Psoas muscle (tissue), 8 donors: Measurements from ENCODE around the gene CDC42BPB. TPM values are rescaled to one million over a fixed set of nuclear protein-coding genes. Genes with fewer than 3 reads are reported as not detected.
A peak's percentile ranks its signal among the peaks of the same experiment; 100 is the strongest.

Source experiments
- ATAC-seq, 4 donors: fragments of 200-7000 bp; cut with Tn5 transposase; one replicate each; pipeline ENCODE4 v1.9.1; 2020; ENCODE audit warnings: moderate library complexity in 3 of 4, mild to moderate bottlenecking in 2 of 4
- DNase-seq, 2 donors: peaks; one replicate each; pipeline ENCODE4 v3.0.0-alpha.2; 2020
- H3K27ac ChIP-seq: fragments of 200-600 bp; one replicate; pipeline ENCODE4 v1.8.0; 2022
- H3K27me3 ChIP-seq, 3 donors: fragments of 200-600 bp in 1 of 3; one replicate each; pipeline versions ENCODE4 v1.6.1 to v1.8.0; 2013 to 2022; ENCODE audit warnings: low read length in 2 of 3, mild to moderate bottlenecking in 2 of 3, moderate library complexity in 1 of 3; ENCODE audit not compliant: insufficient read depth in 3 of 3
- H3K36me3 ChIP-seq, 2 donors: fragments of 200-600 bp in 1 of 2; one replicate each; pipeline versions ENCODE4 v1.6.1 to v1.8.0; 2013 to 2022; ENCODE audit warnings: low read depth in 1 of 2, mild to moderate bottlenecking in 1 of 2, moderate library complexity in 1 of 2; ENCODE audit not compliant: insufficient read depth in 1 of 2
- H3K4me1 ChIP-seq: fragments of 200-600 bp; one replicate; pipeline ENCODE4 v1.8.0; 2022
- H3K4me3 ChIP-seq: fragments of 200-600 bp; one replicate; pipeline ENCODE4 v1.8.0; 2022; ENCODE audit warnings: mild to moderate bottlenecking
- H3K9me3 ChIP-seq: fragments of 200-600 bp; one replicate; pipeline ENCODE4 v1.8.0; 2022
- WGBS, 3 donors: extraction: QIAGEN DNeasy Blood & Tissue Kit; methylation state at CpG; one replicate each; pipeline versions ENCODE4 v1.1.6 to v1.1.7; 2013; 5-methylcytosine and 5-hydroxymethylcytosine counted together
- intact Hi-C, 2 donors: fragments of 100-400 bp; cut with DNase I; formaldehyde crosslinking; loops; one replicate each; pipeline versions ENCODE4 v1.11.0 to v1.14.2; 2022
- polyA plus RNA-seq, 3 donors: library from polyadenylated mRNA; stranded (reverse); fragments of 200-250 nt; gene quantifications; one replicate each; pipeline ENCODE4 v1.2.3, GENCODE V29; 2013
- total RNA-seq, 4 donors: library from RNA; stranded (reverse); fragmentation: NEBNext Ultra II Directional in 2 of 4; extraction: Animal tissue kit (Norgen Biotek cat#: 25700) in 2 of 4; gene quantifications; one replicate each; pipeline versions ENCODE4 v1.2.1 to v1.2.4, GENCODE V29; 2021 to 2023
- TF ChIP-seq, protein P1 (sequence below): fragments of 200-600 bp; IDR thresholded peaks from one replicate; pipeline ENCODE4 v1.8.0; 2022; ENCODE audit warnings: antibody characterized with exemption
- donor health status: healthy with polysubstance abuse.
- donor health status: DM: no; HTN: no; CAD: no; lungs with moderate emphysema.
- donor health status: Bipolar disorder and iron deficiency.
- donor health status: healthy.
- donor health status: DM: yes; HTN: yes; CAD: no.
- donor health status: DM: no; HTN: no; CAD: no.
- donor health status: DM: no; HTN: no; CAD: no.
- donor health status: DM: yes; HTN: yes; CAD: no.

CDC42BPB gene
- total and polyA plus RNA-seq, 7 donors: 20.2 to 57.4 (median 40.0) TPM

- intact Hi-C loops: loop anchor here (10.0 kb wide), 2 partner anchors 137 to 387 kb away; partner anchors contain the start of gene TRAF3 (in 1 of the 2)
- ATAC-seq (no peak), DNase-seq (peak in 1 of 2 donors; percentile 38)
- TF ChIP-seq, protein P1, sequence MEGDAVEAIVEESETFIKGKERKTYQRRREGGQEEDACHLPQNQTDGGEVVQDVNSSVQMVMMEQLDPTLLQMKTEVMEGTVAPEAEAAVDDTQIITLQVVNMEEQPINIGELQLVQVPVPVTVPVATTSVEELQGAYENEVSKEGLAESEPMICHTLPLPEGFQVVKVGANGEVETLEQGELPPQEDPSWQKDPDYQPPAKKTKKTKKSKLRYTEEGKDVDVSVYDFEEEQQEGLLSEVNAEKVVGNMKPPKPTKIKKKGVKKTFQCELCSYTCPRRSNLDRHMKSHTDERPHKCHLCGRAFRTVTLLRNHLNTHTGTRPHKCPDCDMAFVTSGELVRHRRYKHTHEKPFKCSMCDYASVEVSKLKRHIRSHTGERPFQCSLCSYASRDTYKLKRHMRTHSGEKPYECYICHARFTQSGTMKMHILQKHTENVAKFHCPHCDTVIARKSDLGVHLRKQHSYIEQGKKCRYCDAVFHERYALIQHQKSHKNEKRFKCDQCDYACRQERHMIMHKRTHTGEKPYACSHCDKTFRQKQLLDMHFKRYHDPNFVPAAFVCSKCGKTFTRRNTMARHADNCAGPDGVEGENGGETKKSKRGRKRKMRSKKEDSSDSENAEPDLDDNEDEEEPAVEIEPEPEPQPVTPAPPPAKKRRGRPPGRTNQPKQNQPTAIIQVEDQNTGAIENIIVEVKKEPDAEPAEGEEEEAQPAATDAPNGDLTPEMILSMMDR: no peak
- 94 to 96% (median 94%) methylated on average over 21 of the region's 21 CpGs for WGBS, 3 donors
- no peaks in the 10 kb centered on the region for H3K27me3 ChIP-seq
- H3K4me1 ChIP-seq: no peaks in the 10 kb centered on the region
- H3K9me3 ChIP-seq: no peaks in the 10 kb centered on the region
- peaks cover 0 to under 1% of the 10 kb centered on the region in 2 donors for H3K36me3 ChIP-seq
- H3K4me3 ChIP-seq: no peak overlapping the region
- no peak overlapping the region for H3K27ac ChIP-seq
Observed at GRCh38 chr14:102911991-102912761, 145.2 kb downstream of the CDC42BPB start.

- ATAC-seq (no peak), DNase-seq (peak in 1 of 2 donors; percentile 53)
- no peak overlapping the region for H3K4me3 ChIP-seq
- no peaks in the 10 kb centered on the region for H3K9me3 ChIP-seq
- TF ChIP-seq, protein P1: no peak
- intact Hi-C loops: loop anchor here (10.0 kb wide), 2 partner anchors 137 to 387 kb away; partner anchors contain the start of gene TRAF3 (in 1 of the 2)
- no peak overlapping the region for H3K27ac ChIP-seq
- peaks cover 0 to 7% of the 10 kb centered on the region in 2 donors for H3K36me3 ChIP-seq
- H3K4me1 ChIP-seq: no peaks in the 10 kb centered on the region
- H3K27me3 ChIP-seq: no peaks in the 10 kb centered on the region
- WGBS, 3 donors: 77 to 84% (median 77%) methylated on average over 19 of the region's 19 CpGs
Observed at GRCh38 chr14:102911541-102911951, 145.8 kb downstream of the CDC42BPB start.

GRCh38 chr14:102910442-102910841 is 146.9 kb downstream of the CDC42BPB start:
- Histone ChIP-seq H3K27ac (no peak overlapping the region), H3K9me3 (no peaks in the 10 kb centered on the region), H3K27me3 (no peaks in the 10 kb centered on the region), H3K4me3 (no peak overlapping the region), H3K36me3 (peaks cover 0 to 17% of the 10 kb centered on the region in 2 donors), H3K4me1 (no peaks in the 10 kb centered on the region)
- peak in 1 of 2 donors; percentile 43 for DNase-seq
- intact Hi-C loops: loop anchor here (10.0 kb wide), 2 partner anchors 136 to 386 kb away; partner anchors contain the start of gene TRAF3 (in 1 of the 2)
- TF ChIP-seq, protein P1: no peak
- ATAC-seq: no peak
- WGBS, 3 donors: 87 to 89% (median 87%) methylated on average over 21 of the region's 21 CpGs

GRCh38 chr14:102909911-102910310 is 147.4 kb downstream of the CDC42BPB start:
- no peak for DNase-seq
- 77 to 82% (median 79%) methylated on average over 10 of the region's 10 CpGs for WGBS, 3 donors
- TF ChIP-seq, protein P1: no peak
- no peak for ATAC-seq
- intact Hi-C loops: loop anchor here (10.0 kb wide), 2 partner anchors 135 to 385 kb away; partner anchors contain the start of gene TRAF3 (in 1 of the 2)
- Histone ChIP-seq H3K9me3 (no peaks in the 10 kb centered on the region), H3K36me3 (peaks cover 0 to 22% of the 10 kb centered on the region in 2 donors), H3K27ac (no peak overlapping the region), H3K27me3 (no peaks in the 10 kb centered on the region), H3K4me1 (no peaks in the 10 kb centered on the region), H3K4me3 (no peak overlapping the region)
